Mesothelial cell of epicardium (in vitro differentiated cells): ENCODE results near the gene SLC22A24. TPM values are rescaled to one million over a fixed set of nuclear protein-coding genes. Genes with fewer than 3 reads are reported as not detected.
A peak's percentile ranks its signal among the peaks of the same experiment; 100 is the strongest.

Source experiments
- DNase-seq, 2 experiments: peaks; one replicate each; pipeline ENCODE4 v3.0.0; 2021; ENCODE audit warnings: low spot score in 2 of 2; ENCODE audit not compliant: unreplicated experiment in 2 of 2
- H3K27ac Mint-ChIP-seq: 2 replicates; pipeline ENCODE4 v1.8.0; 2021; ENCODE audit warnings: mixed read lengths
- H3K27me3 Mint-ChIP-seq: 2 replicates; pipeline ENCODE4 v1.8.0; 2021; ENCODE audit warnings: low read depth, mixed read lengths
- H3K36me3 Mint-ChIP-seq: 2 replicates; pipeline ENCODE4 v1.8.0; 2021; ENCODE audit warnings: mixed read lengths
- H3K4me1 Mint-ChIP-seq: 2 replicates; pipeline ENCODE4 v1.8.0; 2021; ENCODE audit warnings: mixed read lengths
- H3K4me3 Mint-ChIP-seq: 2 replicates; pipeline ENCODE4 v1.8.0; 2021; ENCODE audit warnings: mild to moderate bottlenecking, moderate library complexity, mixed read lengths
- H3K9me3 Mint-ChIP-seq: 2 replicates; pipeline ENCODE4 v1.8.0; 2021; ENCODE audit warnings: mixed read lengths
- CTCF ChIP-seq: fragments of 200-600 bp; sonication (generic); IDR thresholded peaks from one replicate; pipeline ENCODE4 v1.5.0; 2021; ENCODE audit warnings: antibody characterized with exemption; ENCODE audit not compliant: unreplicated experiment
- total RNA-seq: library from RNA; stranded (reverse); gene quantifications from 3 replicates; pipeline ENCODE4 v1.2.1, GENCODE V29; 2021

The SLC22A24 gene
- total RNA-seq, 1 donor from 2014 or later, result not detected

GRCh38 chr11:63155794-63156193 lies 11.8 kb upstream of the SLC22A24 start:
- H3K4me3 Mint-ChIP-seq, result no peak overlapping the region
- H3K27ac Mint-ChIP-seq, result no peak overlapping the region
- no peak for DNase-seq
- no peaks in the 10 kb centered on the region for H3K36me3 Mint-ChIP-seq
- H3K9me3 Mint-ChIP-seq, result peaks cover 11% of the 10 kb centered on the region
- H3K27me3 Mint-ChIP-seq, result no peaks in the 10 kb centered on the region
- no peak for TF ChIP-seq CTCF
- H3K4me1 Mint-ChIP-seq, result peaks cover 33% of the 10 kb centered on the region

- no peak overlapping the region for H3K27ac Mint-ChIP-seq
- DNase-seq, result no peak
- peaks cover 18% of the 10 kb centered on the region for H3K4me1 Mint-ChIP-seq
- no peaks in the 10 kb centered on the region for H3K36me3 Mint-ChIP-seq
- no peak overlapping the region for H3K4me3 Mint-ChIP-seq
- no peak for TF ChIP-seq CTCF
- H3K27me3 Mint-ChIP-seq, result no peaks in the 10 kb centered on the region
- H3K9me3 Mint-ChIP-seq, result peaks cover 3% of the 10 kb centered on the region
Observed at GRCh38 chr11:63146581-63146980, 2.6 kb upstream of the SLC22A24 start.

- H3K9me3 Mint-ChIP-seq, result peaks cover 10% of the 10 kb centered on the region
- DNase-seq, result no peak
- H3K36me3 Mint-ChIP-seq, result no peaks in the 10 kb centered on the region
- H3K27ac Mint-ChIP-seq, result peak overlapping the region; percentile 24
- no peak overlapping the region for H3K4me3 Mint-ChIP-seq
- no peak for TF ChIP-seq CTCF
- peaks cover 40% of the 10 kb centered on the region for H3K4me1 Mint-ChIP-seq
- H3K27me3 Mint-ChIP-seq, result no peaks in the 10 kb centered on the region
Observed at GRCh38 chr11:63142459-63142858, 1.6 kb downstream of the SLC22A24 start.

- H3K36me3 Mint-ChIP-seq, result no peaks in the 10 kb centered on the region
- no peak for DNase-seq
- H3K27me3 Mint-ChIP-seq, result peaks cover 7% of the 10 kb centered on the region
- H3K27ac Mint-ChIP-seq, result no peak overlapping the region
- no peak overlapping the region for H3K4me3 Mint-ChIP-seq
- H3K9me3 Mint-ChIP-seq, result peaks cover 17% of the 10 kb centered on the region
- TF ChIP-seq CTCF, result no peak
- no peaks in the 10 kb centered on the region for H3K4me1 Mint-ChIP-seq
Observed at GRCh38 chr11:63132985-63133775, 10.8 kb downstream of the SLC22A24 start.

- Mint-ChIP-seq H3K27me3 (no peaks in the 10 kb centered on the region), H3K36me3 (no peaks in the 10 kb centered on the region), H3K4me3 (no peak overlapping the region), H3K27ac (no peak overlapping the region), H3K9me3 (peaks cover 30% of the 10 kb centered on the region), H3K4me1 (no peaks in the 10 kb centered on the region)
- TF ChIP-seq CTCF, result no peak
- no peak for DNase-seq
Observed at GRCh38 chr11:63099555-63099954, 44.5 kb downstream of the SLC22A24 start.
